ENCODE results near the gene KCND3.
A peak's percentile ranks its signal among the peaks of the same experiment; 100 is the strongest.

Gene KCND3

DNA sequence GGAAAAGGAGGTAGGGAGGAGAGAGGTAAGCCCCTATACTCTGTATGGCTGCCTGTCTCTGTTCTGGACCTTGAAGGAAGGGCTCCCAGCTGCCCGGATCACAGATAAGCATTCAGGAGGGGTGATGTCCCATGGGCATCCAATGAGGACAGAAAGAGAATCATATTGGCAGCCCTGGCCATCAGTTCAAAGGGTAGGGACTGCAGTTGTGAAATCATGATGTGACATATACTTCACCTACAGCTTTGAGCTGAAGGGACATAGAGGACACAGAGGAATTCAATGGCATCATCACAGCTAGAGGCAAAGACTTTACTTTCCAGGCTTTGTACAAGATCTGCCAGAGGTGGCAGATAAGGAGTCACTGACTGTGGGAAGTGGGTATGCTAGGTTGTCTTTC, 212.2 kb downstream of the KCND3 start:
- no peak for TF ChIP-seq ZFX (IDR thresholded peaks at IDR 0.05)
- TF ChIP-seq, protein P1, sequence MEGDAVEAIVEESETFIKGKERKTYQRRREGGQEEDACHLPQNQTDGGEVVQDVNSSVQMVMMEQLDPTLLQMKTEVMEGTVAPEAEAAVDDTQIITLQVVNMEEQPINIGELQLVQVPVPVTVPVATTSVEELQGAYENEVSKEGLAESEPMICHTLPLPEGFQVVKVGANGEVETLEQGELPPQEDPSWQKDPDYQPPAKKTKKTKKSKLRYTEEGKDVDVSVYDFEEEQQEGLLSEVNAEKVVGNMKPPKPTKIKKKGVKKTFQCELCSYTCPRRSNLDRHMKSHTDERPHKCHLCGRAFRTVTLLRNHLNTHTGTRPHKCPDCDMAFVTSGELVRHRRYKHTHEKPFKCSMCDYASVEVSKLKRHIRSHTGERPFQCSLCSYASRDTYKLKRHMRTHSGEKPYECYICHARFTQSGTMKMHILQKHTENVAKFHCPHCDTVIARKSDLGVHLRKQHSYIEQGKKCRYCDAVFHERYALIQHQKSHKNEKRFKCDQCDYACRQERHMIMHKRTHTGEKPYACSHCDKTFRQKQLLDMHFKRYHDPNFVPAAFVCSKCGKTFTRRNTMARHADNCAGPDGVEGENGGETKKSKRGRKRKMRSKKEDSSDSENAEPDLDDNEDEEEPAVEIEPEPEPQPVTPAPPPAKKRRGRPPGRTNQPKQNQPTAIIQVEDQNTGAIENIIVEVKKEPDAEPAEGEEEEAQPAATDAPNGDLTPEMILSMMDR (conservative IDR thresholded peaks at IDR 0.05), result no peak
- no peak overlapping the region for H3K27ac ChIP-seq

DNA sequence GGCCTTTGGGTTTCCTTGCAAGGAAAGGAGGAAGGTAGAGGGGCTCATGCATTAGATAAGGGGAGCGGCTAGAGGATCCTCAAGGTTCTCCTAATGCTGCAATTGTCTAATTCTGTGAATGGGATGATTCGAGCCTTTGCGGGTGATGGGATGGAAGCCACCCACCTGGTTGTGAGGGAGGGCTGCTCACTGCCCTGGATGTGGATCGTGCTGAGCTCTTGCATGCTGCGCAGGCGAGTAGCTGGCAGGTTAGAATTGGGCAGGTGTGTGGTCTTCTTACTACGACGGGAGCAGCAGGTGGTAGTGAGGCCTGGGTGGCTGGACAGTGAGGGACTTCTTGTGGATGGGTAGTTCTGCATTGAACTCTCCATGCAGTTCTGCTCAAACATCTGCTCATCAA, 212.6 kb downstream of the KCND3 start:
- TF ChIP-seq ZFX (IDR thresholded peaks at IDR 0.05), result no peak
- TF ChIP-seq, protein P1 (conservative IDR thresholded peaks at IDR 0.05), result no peak
- no peak overlapping the region for H3K27ac ChIP-seq

DNA sequence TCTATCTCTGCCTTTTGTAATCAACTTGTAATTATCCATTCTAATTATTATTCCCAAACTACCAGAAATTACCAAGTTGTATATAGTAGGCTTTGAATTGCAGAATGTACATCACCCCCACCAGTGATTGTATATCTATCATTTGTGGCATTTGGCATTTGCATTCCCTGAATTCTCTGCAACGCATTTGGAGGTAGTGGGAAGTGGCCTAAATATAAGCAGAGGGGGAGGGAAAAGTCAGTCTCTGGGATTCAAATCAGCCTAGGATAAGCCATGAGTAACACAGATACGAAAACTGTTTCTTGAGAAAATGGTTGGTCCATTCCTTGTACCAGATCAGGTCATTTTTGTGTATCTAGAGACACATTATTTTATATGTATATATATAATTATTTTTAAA, 213.1 kb downstream of the KCND3 start:
- no peak for TF ChIP-seq ZFX (IDR thresholded peaks at IDR 0.05)
- TF ChIP-seq, protein P1 (conservative IDR thresholded peaks at IDR 0.05), result no peak

DNA sequence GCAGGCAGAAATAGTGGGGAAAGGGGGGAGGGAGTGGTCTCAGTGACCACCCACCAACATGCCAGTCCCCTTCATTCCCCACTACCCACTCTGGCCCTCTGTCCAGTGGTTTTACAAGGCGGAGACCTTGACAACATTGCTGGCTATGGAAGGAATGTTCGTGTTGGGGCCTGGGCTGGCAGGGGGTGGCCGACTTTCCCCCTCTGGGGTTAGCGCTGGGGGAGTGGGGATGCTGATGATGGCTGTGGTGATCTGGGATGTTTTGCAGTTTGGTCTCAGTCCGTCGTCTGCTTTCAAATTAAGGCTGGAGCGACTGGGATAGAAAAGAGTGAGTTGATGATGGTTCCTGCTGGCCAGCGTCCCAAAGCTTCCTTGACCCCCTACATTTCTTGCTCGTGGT, 213.5 kb downstream of the KCND3 start:
- TF ChIP-seq ZFX (IDR thresholded peaks at IDR 0.05), result no peak
- TF ChIP-seq, protein P1 (conservative IDR thresholded peaks at IDR 0.05), result no peak
- no peak overlapping the region for H3K27ac ChIP-seq

More for the DNA sequence above, 213.1 kb downstream of the KCND3 start:
- no peak overlapping the region for H3K27ac ChIP-seq

DNA sequence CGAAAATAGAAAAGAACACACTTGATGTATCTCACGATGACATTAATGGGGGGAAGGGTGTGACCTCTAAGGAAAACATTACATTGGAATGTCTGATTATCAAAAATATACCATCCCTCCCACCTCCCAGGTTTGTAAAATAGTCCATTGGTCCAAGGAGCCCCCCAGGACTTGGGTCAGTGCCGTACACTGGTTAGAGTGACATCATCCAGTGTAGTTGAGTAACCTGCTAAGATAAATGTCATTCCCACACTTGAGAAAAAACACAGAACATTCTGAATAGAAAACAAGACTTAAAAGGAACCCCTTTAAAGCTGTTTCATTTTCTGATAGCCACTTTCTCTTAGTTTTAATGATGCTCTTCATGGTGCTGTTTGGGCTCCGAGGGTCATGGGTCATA, 218.6 kb downstream of the KCND3 start:
- TF ChIP-seq, protein P1 (conservative IDR thresholded peaks at IDR 0.05), result no peak
- TF ChIP-seq ZFX (IDR thresholded peaks at IDR 0.05), result no peak
- H3K27ac ChIP-seq, result no peak overlapping the region

DNA sequence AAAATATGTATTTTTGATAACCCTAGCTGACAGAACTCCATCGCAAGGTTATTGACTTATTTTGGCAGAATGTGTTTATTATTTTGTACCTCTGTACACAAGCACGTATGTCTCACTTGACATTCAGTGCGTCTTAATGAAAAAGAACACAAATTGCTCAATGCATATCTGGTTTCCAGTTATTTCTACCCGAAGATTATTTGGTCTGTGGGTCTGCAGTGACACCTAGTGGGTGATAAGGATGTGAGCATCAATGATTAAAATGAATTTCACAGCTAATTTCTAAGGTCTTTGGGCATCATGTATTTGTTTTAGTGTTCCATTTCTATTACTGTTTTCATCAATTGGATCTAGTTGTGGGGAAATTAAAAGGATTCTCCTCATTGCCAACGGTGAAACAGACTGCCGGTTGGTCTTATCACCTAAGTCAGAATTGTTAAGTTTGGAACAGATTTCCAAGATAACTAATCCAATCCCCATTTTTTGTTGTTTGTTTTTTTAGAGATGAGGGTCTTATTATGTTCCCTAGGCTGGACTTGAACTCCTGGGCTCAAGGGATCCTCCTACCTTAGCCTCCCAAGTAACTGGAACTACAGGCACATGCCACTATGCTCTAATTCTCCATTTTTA, 219.8 kb downstream of the KCND3 start:
- TF ChIP-seq ZFX (IDR thresholded peaks at IDR 0.05), result no peak
- TF ChIP-seq, protein P1 (conservative IDR thresholded peaks at IDR 0.05), result peak; percentile 93
- H3K27ac ChIP-seq, result no peak overlapping the region

DNA sequence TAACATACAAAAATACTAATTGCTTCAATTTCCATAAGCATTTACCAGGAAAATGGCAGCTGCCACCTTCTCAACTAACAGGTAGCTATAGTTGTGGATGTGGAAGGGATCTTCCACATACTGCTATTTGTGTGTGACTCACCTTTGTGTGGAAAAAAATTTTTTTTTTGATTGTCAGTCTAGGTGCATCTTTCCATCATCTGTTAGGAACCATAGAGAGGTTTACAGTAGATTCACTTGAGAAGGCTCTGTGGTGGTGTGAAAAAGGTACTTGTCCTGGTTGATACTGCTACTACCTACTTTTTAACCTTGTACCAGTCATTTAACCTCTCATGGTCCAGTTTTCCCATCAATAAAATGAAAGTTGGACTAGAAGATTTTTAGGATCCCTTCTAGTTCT, 220.8 kb downstream of the KCND3 start:
- TF ChIP-seq, protein P1 (conservative IDR thresholded peaks at IDR 0.05), result no peak
- no peak for TF ChIP-seq ZFX (IDR thresholded peaks at IDR 0.05)
- no peak overlapping the region for H3K27ac ChIP-seq
